GM19351 (cell line): Measurements from ENCODE around the gene SCARF2.
"Not testable (repeated sequence)": the region's sequence is repeated elsewhere in the genome, so short reads cannot be mapped to it uniquely, and the experiment has no call there.

Experiments used
- ATAC-seq: cut with Tn5 transposase; IDR thresholded peaks from one replicate; pipeline ENCODE4 v1.9.1; 2021; ENCODE audit warnings: mild to moderate bottlenecking, moderate library complexity; ENCODE audit not compliant: unreplicated experiment

The SCARF2 gene

DNA sequence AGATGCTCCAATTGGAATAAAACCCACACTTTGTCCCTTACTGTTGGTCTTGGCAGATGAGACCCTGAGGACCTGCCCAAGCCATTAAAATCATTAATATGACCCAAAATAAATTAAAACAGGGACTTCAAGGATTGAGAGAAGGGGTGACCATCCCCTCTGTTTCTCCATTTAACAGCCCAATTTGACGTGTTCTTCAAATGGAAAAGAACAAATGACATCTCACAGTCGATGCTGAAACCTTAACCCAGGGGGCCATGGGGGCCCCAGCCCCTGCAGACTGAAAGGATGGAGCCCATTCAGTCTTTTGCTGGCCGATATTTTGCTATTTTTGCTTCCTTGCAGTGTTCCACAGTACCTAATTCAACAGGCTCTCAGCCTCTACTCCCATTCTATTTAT lies 23.2 kb downstream of the SCARF2 start:
- no peak for ATAC-seq

- ATAC-seq = no peak
These were observed 23.6 kb downstream of the SCARF2 start for GRCh38 chr22:20414059-20414440.

DNA sequence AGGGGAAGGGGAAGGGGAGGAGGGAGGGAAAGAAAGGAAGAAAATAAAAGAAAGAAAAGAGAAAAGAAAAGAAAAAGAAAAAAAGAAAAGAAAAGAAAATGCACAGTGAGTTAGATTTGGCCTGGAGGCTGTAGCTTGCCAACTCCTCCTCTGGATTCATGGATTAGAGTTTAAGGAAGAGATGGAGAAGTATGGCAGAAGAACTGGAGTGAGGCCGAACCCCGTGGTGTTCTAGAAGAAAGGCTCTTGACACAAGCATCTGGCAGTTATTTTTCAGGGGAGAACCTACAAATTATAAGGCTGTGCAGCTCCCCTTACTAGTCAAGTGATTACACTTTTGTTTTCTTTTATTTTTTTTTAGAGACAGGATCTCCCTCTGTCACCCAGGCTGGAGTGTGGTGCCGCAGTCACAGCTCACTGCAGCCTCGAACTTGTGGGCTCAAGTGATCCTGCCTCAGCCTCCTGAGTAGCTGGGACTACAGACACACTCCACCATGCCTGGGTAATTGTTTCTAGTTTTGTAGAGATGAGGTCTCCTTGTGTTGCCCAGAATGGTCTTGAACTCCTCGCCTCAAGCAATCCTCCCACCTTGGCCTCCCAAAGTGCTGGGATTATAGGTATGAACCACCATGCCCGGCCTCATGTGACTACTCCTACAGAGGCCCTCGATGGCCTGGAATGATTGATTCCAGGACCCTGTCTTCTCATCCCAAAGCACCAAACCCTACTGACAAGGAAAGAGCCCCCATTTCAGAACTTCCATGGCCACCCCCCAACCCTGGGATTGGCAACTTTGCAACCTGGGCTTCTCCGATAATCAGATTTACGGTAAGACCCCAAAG lies 24.2 kb downstream of the SCARF2 start:
- no peak for ATAC-seq

- no peak for ATAC-seq
These were observed 25.0 kb downstream of the SCARF2 start for GRCh38 chr22:20412474-20413216.

GRCh38 chr22:20409385-20409784 lies 28.2 kb downstream of the SCARF2 start:
- not testable (repeated sequence) for ATAC-seq

- no peak for ATAC-seq
These were observed 28.7 kb downstream of the SCARF2 start for GRCh38 chr22:20408891-20409290.

- ATAC-seq = no peak
These were observed 29.8 kb downstream of the SCARF2 start for GRCh38 chr22:20407829-20408228.

GRCh38 chr22:20406686-20407408 lies 30.8 kb downstream of the SCARF2 start:
- no peak for ATAC-seq

DNA sequence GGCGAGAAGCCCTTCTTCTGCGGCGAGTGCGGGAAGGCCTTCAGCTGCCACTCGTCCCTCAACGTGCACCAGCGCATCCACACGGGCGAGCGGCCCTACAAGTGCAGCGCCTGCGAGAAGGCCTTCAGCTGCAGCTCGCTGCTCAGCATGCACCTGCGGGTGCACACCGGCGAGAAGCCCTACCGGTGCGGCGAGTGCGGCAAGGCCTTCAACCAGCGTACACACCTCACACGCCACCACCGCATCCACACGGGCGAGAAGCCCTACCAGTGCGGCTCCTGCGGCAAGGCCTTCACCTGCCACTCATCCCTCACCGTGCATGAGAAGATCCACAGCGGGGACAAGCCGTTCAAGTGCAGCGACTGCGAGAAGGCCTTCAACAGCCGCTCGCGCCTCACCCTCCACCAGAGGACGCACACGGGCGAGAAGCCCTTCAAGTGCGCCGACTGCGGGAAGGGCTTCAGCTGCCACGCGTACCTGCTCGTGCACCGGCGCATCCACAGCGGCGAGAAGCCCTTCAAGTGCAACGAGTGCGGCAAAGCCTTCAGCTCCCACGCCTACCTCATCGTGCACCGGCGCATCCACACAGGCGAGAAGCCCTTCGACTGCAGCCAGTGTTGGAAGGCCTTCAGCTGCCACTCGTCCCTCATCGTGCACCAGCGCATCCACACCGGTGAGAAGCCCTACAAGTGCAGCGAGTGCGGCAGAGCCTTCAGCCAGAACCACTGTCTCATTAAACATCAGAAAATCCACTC lies 31.5 kb downstream of the SCARF2 start:
- ATAC-seq = no peak

GRCh38 chr22:20405291-20405930 lies 32.2 kb downstream of the SCARF2 start:
- ATAC-seq = no peak

DNA sequence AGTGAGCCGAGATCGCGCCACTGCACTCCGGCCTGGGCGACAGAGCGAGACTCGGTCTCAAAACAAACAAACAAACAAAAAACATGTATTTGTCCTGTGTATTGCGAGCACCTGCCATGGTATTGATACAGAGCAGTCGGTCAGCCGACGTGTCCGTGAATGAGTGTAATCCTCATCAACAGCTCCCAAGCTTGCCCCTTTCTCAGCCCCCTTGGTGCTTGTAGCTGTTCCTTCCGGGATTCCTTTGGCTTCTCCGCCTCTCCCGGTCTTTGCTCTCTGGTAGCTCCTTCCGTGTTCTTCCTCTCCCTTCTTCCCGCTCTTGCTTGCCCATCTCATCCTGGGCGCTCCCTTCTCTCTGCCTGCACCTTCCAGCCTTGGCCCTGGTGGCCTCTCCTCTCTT lies 32.7 kb downstream of the SCARF2 start:
- no peak for ATAC-seq

DNA sequence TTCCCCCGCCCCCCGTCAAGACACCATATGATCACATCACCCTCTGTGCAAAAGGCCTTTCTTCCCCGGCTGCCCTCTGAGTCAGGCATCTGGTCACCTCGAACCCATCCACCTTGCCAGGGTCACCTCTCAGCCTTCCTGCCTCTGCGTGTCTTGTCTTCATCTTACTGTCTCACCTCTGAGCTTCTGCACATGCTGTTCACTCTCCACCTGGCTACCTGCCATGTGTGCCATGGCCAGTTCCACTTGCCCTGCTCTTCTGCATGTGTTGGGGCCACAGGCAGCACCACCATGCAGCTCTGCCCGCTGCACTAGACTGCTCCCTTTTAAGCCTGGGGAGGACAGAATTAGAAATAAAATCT lies 33.9 kb downstream of the SCARF2 start:
- no peak for ATAC-seq

DNA sequence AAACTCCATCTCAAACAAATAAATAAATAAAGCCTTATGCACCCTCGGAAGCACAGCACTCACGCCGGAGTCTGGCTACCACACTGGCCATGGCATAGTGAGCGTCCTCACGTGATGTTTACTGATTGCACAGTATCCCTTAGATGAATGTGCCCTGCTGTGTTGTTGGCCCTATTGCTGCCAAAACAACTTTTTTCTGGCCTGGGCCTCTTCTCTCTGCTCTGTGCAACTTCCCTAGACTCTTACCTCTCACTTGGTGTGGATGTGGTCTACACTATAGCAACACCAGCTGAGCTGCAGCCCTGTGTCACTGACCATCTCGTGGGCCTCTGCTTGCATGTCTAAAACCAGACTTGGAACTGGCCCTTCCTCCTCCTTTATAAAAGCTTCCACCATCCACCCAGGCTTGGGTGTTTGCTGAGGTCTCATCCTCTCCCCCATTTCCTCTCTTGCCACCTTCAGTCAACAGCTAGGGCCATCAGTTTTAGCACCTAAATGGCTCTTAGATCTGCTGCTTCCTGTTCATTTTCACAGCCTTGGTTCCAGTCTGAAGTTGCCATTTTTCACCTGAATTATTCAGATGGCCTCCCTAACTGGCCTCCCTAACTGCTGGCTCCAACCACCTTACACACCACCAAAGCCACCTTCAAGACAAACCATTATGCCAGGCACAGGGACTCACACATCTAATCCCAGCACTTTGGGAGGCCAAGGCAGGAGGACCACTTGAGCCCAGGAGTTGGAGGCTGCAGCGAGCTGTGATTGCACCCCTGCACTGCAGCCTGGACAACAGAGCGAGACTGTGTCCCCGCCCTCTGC lies 34.5 kb downstream of the SCARF2 start:
- no peak for ATAC-seq

GRCh38 chr22:20401376-20402014 lies 36.1 kb downstream of the SCARF2 start:
- no peak for ATAC-seq

DNA sequence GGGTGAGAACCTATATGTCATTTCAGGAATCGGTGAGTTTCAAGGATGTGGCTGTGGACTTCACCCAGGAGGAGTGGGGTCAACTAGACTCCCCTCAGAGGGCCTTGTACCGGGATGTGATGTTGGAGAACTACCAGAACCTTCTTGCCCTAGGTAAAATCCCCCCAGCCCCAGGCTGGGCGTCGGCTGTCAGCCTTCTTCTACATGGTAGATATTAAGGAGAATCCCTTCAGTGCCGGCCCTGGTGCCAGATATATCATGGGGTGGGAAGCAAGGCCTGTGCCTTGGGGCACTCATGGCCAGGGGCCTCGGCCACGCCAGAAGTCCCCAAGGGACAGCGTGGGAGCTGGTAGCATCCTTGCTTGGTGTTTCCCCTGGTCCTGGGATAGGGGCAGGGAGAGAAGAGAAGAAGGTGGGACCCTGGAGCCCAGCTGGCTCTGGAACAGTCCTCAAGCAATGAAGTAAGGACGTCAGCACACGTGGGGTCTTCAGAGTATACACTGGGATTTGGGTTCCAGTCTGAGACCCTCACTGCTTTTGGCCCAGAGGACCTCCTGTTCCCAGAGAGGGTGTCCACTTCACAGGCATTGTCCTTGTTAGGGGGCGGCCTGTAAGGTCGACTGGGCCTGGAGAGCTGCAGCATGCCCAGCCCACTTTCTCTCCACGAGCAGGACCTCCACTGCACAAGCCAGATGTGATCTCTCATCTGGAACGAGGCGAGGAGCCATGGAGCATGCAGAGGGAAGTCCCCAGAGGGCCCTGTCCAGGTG lies 36.8 kb downstream of the SCARF2 start:
- ATAC-seq = no peak

GRCh38 chr22:20399866-20400605 lies 37.6 kb downstream of the SCARF2 start:
- no peak for ATAC-seq

DNA sequence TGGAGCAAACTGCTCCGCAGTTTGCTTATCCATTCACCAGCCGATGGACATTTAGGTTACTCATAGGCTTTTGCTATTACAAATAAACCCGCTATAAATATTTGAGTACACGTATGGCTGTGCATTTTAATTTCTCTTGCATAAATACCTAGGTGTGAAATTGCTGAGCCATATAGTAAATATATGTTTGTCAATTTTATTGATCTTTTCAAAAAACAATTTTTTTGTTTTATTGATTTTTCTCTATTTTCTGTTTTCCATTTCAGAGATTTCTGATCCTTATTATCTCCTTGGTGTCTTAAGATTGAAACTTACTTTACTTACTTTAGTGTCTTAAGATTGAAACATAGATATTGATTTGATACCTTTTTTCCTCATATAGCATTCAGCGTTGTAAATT lies 39.2 kb downstream of the SCARF2 start:
- no peak for ATAC-seq

DNA sequence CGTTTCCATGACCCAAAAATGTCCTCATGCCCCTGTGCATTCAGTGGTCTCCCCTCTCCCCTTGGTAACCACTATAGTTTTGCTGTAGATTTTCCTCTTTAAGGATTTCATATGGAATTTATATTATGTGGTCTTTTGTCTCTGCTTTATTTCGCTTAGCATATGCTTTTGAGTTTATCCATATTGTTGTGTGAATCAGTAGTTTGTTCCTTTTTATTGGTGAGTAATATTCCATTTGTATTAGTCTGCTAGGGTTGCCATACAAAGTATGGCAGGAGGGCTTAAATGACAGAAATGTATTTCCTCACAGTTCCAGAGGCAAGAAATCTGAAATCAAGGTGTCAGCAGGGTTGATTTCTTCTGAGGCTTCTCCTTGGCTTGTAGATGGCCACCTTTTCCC lies 40.1 kb downstream of the SCARF2 start:
- ATAC-seq = no peak
